Cardiac fibroblast (primary cell): Measurements from ENCODE around the gene PRDX2.

Experiments used
- DNase-seq, 2 donors: peaks; one replicate each; pipeline versions ENCODE4 v3.0.0 to v3.0.0-alpha.2; 2010; ENCODE audit warnings: low read depth in 2 of 2
- H3K4me3 ChIP-seq, 2 donors: replicated peaks in 1 of 2; 1 replicate in 1 of 2; 2 replicates in 1 of 2; pipeline ENCODE4 v1.5.1; 2011; ENCODE audit warnings: low read depth in 2 of 2, low read length in 2 of 2, mild to moderate bottlenecking in 2 of 2, moderate library complexity in 1 of 2
- CTCF ChIP-seq: IDR thresholded peaks from one replicate; pipeline ENCODE4 v1.5.1; 2011; ENCODE audit warnings: low read depth, mild to moderate bottlenecking, low read length, inconsistent platforms

PRDX2 gene

GRCh38 chr19:12767666-12768065 lies 33.9 kb downstream of the PRDX2 start:
- no peak for DNase-seq
- no peak for TF ChIP-seq CTCF
- H3K4me3 ChIP-seq: no peak overlapping the region

DNA sequence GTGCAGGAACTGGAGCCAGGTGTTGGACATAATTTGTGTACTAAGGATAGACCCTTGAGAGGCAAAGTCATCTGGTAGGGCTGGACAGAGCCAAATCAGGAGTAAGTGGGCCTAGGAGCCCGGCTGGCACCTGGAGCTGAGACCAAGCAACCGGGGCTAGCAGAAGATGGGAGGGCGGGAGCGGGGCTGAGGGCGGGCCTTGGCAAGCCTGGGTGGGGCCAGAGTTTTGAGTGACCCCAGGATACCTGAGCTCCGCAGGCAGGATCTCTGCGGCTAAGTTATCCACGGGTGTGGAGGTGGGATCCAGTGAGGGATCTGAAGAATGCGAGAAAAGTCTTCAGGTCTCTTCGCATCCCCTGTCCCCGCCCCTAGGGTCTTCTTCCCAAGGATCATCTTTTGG lies 34.5 kb downstream of the PRDX2 start:
- TF ChIP-seq CTCF: no peak
- no peak overlapping the region for H3K4me3 ChIP-seq
- no peak for DNase-seq

GRCh38 chr19:12766051-12766521 lies 35.5 kb downstream of the PRDX2 start:
- peak overlapping the region; percentile 36 to 40 for H3K4me3 ChIP-seq
- TF ChIP-seq CTCF: peak; percentile 59
- peak; percentile 74 to 75 for DNase-seq

- no peak for TF ChIP-seq CTCF
- DNase-seq: no peak
- no peak overlapping the region for H3K4me3 ChIP-seq
These were observed 36.9 kb downstream of the PRDX2 start for GRCh38 chr19:12764698-12765097.

DNA sequence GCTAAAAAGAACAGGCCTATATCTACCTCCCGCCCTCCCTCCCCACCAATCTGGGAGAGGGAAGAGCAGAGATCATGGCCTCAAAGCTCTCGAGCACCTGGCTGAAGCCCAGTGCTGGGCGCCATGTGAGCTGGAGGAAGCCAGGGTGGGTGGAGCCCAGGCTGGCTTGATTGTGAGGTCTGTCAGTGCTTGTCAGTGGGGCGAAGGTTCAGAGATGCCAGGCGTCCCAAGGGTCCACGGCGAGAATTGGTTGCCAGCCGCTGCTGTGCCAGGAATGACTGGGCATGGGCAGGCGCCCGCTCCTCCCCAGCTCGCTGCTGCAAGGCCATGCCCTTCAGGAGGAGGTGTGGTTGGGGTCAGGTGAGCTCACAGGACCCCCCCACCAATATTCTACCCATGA lies 38.5 kb downstream of the PRDX2 start:
- no peak overlapping the region for H3K4me3 ChIP-seq
- no peak for TF ChIP-seq CTCF
- no peak for DNase-seq

- H3K4me3 ChIP-seq: no peak overlapping the region
- DNase-seq: no peak
- no peak for TF ChIP-seq CTCF
These were observed 41.9 kb downstream of the PRDX2 start for GRCh38 chr19:12759686-12760085.
